ENCODE results near the gene RAD51B. TPM values are rescaled to one million over a fixed set of nuclear protein-coding genes. Genes with fewer than 3 reads are reported as not detected.

Gene RAD51B
- total and polyA plus RNA-seq, 4 experiments from 2014 or later = 22.0 to 35.7 (median 31.4) TPM

- Mint-ChIP-seq H3K4me1 (peaks cover 38 to 58% (median 47%) of the 10 kb centered on the region in 4 donors), H3K9me3 (no peaks in the 10 kb centered on the region), H3K4me3 (no peak overlapping the region), H3K27ac (peak overlapping the region in 4 of 7 donors; percentile 31 to 97 (median 50)), H3K36me3 (peaks cover 0 to 1% of the 10 kb centered on the region in 2 donors), H3K27me3 (no peaks in the 10 kb centered on the region)
- POLR2A ChIA-PET (ENCODE audit: partially characterized antibody) = interaction anchor here (0.8 to 2.1 kb wide), 13 partner anchors 14 to 174 kb away, joined by 3 to 12 read pairs (median 4); partner anchors contain the start of gene ZFP36L1
- Histone ChIP-seq H3K4me3 (ENCODE audit: low read length in 2 of 2) (no peak overlapping the region), H3K27ac (ENCODE audit: low read depth, low read length) (no peak overlapping the region), H3K36me3 (ENCODE audit: insufficient read depth, low read length) (no peaks in the 10 kb centered on the region), H3K4me1 (ENCODE audit: insufficient read depth, low read length) (peaks cover 50% of the 10 kb centered on the region), H3K9me3 (ENCODE audit: control insufficient read depth in 1 of 2, low read length in 2 of 2) (no peaks in the 10 kb centered on the region), H3K27me3 (ENCODE audit: insufficient read depth, low read length) (no peaks in the 10 kb centered on the region)
- no peak for DNase-seq
- intact Hi-C loops (cut with micrococcal nuclease) = loop anchor here (10.0 kb wide), 2 partner anchors 56 to 396 kb away; no protein-coding TSS in a partner anchor
- CTCF ChIA-PET (ENCODE audit: partially characterized antibody) = interaction anchor here (0.6 to 1.5 kb wide), 3 partner anchors 16 to 136 kb away, joined by 3 to 4 read pairs (median 3); no protein-coding TSS in a partner anchor
Measured at GRCh38 chr14:68680541-68681051, 861.0 kb downstream of the RAD51B start.

- peak overlapping the region; percentile 62 to 97 (median 87) for H3K27ac Mint-ChIP-seq
- peak overlapping the region in 6 of 8 donors; percentile 12 to 76 (median 52) for H3K4me3 Mint-ChIP-seq
- no peaks in the 10 kb centered on the region for H3K36me3 ChIP-seq (ENCODE audit: insufficient read depth, low read length)
- intact Hi-C loops (cut with micrococcal nuclease) = loop anchor here (10.0 kb wide), 2 partner anchors 57 to 397 kb away; no protein-coding TSS in a partner anchor
- CTCF ChIA-PET (ENCODE audit: partially characterized antibody) = interaction anchor here (0.6 to 1.5 kb wide), 2 partner anchors 17 to 108 kb away, joined by 3 to 4 read pairs; no protein-coding TSS in a partner anchor
- H3K9me3 ChIP-seq (ENCODE audit: control insufficient read depth in 1 of 2, low read length in 2 of 2) = no peaks in the 10 kb centered on the region
- H3K4me3 ChIP-seq (ENCODE audit: low read length in 2 of 2) = no peak overlapping the region
- H3K27me3 Mint-ChIP-seq = no peaks in the 10 kb centered on the region
- no peak for DNase-seq
- no peaks in the 10 kb centered on the region for H3K9me3 Mint-ChIP-seq
- H3K36me3 Mint-ChIP-seq = peaks cover 0 to 2% of the 10 kb centered on the region in 2 donors
- POLR2A ChIA-PET (ENCODE audit: partially characterized antibody) = interaction anchor here (0.8 to 9.5 kb wide), 11 partner anchors 15 to 174 kb away, joined by 3 to 581 read pairs (median 7); partner anchors contain the start of gene ZFP36L1
- H3K27me3 ChIP-seq (ENCODE audit: insufficient read depth, low read length) = no peaks in the 10 kb centered on the region
- H3K27ac ChIP-seq (ENCODE audit: low read depth, low read length) = no peak overlapping the region
- H3K4me1 ChIP-seq (ENCODE audit: insufficient read depth, low read length) = peaks cover 58% of the 10 kb centered on the region
- peaks cover 44 to 67% (median 54%) of the 10 kb centered on the region in 4 donors for H3K4me1 Mint-ChIP-seq
Measured at GRCh38 chr14:68681256-68682011, 861.9 kb downstream of the RAD51B start.

- Histone ChIP-seq H3K36me3 (ENCODE audit: insufficient read depth, low read length) (no peaks in the 10 kb centered on the region), H3K27me3 (ENCODE audit: insufficient read depth, low read length) (no peaks in the 10 kb centered on the region), H3K9me3 (ENCODE audit: control insufficient read depth in 1 of 2, low read length in 2 of 2) (no peaks in the 10 kb centered on the region), H3K4me3 (ENCODE audit: low read length in 2 of 2) (no peak overlapping the region), H3K27ac (ENCODE audit: low read depth, low read length) (peak overlapping the region; percentile 70), H3K4me1 (ENCODE audit: insufficient read depth, low read length) (peaks cover 58% of the 10 kb centered on the region)
- Mint-ChIP-seq H3K27me3 (no peaks in the 10 kb centered on the region), H3K36me3 (peaks cover 0 to 2% of the 10 kb centered on the region in 2 donors), H3K9me3 (no peaks in the 10 kb centered on the region), H3K27ac (peak overlapping the region; percentile 89 to 97 (median 96)), H3K4me1 (peaks cover 46 to 71% (median 59%) of the 10 kb centered on the region in 4 donors), H3K4me3 (peak overlapping the region in 7 of 8 donors; percentile 9 to 72 (median 57))
- intact Hi-C loops (cut with micrococcal nuclease) = loop anchor here (10.0 kb wide), 2 partner anchors 58 to 398 kb away; no protein-coding TSS in a partner anchor
- peak in 4 of 5 donors; percentile 18 to 69 (median 23) for DNase-seq
- CTCF ChIA-PET (ENCODE audit: partially characterized antibody) = interaction anchor here (0.7 to 7.0 kb wide), 13 partner anchors 11 to 434 kb away, joined by 3 to 68 read pairs (median 5); partner anchors contain the start of gene ZFP36L1
- POLR2A ChIA-PET (ENCODE audit: partially characterized antibody) = interaction anchor here (0.6 to 9.5 kb wide), 22 partner anchors 9 to 1355 kb away, joined by 3 to 581 read pairs (median 7); partner anchors contain the start of gene ZFP36L1
Measured at GRCh38 chr14:68682166-68683103, 862.9 kb downstream of the RAD51B start.

GRCh38 chr14:68683326-68683725 lies 863.7 kb downstream of the RAD51B start:
- no peaks in the 10 kb centered on the region for H3K36me3 ChIP-seq (ENCODE audit: insufficient read depth, low read length)
- intact Hi-C loops (cut with micrococcal nuclease) = loop anchor here (10.0 kb wide), 2 partner anchors 59 to 399 kb away; no protein-coding TSS in a partner anchor
- no peaks in the 10 kb centered on the region for H3K9me3 ChIP-seq (ENCODE audit: control insufficient read depth in 1 of 2, low read length in 2 of 2)
- H3K4me3 ChIP-seq (ENCODE audit: low read length in 2 of 2) = no peak overlapping the region
- no peaks in the 10 kb centered on the region for H3K27me3 ChIP-seq (ENCODE audit: insufficient read depth, low read length)
- ChIA-PET POLR2A (ENCODE audit: partially characterized antibody) (interaction anchor here (0.6 to 9.5 kb wide), 20 partner anchors 8 to 458 kb away, joined by 3 to 581 read pairs (median 7); partner anchors contain the start of gene ZFP36L1), CTCF (ENCODE audit: partially characterized antibody) (interaction anchor here (0.7 to 7.0 kb wide), 11 partner anchors 10 to 435 kb away, joined by 3 to 68 read pairs (median 5); partner anchors contain the start of gene ZFP36L1)
- peak overlapping the region; percentile 70 for H3K27ac ChIP-seq (ENCODE audit: low read depth, low read length)
- no peaks in the 10 kb centered on the region for H3K9me3 Mint-ChIP-seq
- H3K4me1 Mint-ChIP-seq = peaks cover 46 to 72% (median 60%) of the 10 kb centered on the region in 4 donors
- H3K36me3 Mint-ChIP-seq = peaks cover 0 to 2% of the 10 kb centered on the region in 2 donors
- no peak for DNase-seq
- no peaks in the 10 kb centered on the region for H3K27me3 Mint-ChIP-seq
- H3K4me1 ChIP-seq (ENCODE audit: insufficient read depth, low read length) = peaks cover 58% of the 10 kb centered on the region
- H3K4me3 Mint-ChIP-seq = peak overlapping the region in 5 of 8 donors; percentile 13 to 72 (median 67)
- peak overlapping the region; percentile 90 to 98 (median 97) for H3K27ac Mint-ChIP-seq

GRCh38 chr14:68684466-68685418 lies 865.2 kb downstream of the RAD51B start:
- Histone ChIP-seq H3K4me3 (ENCODE audit: low read length in 2 of 2) (peak overlapping the region in 1 of 2 donors; percentile 11), H3K4me1 (ENCODE audit: insufficient read depth, low read length) (peaks cover 58% of the 10 kb centered on the region), H3K27ac (ENCODE audit: low read depth, low read length) (peak overlapping the region; percentile 70), H3K27me3 (ENCODE audit: insufficient read depth, low read length) (no peaks in the 10 kb centered on the region), H3K9me3 (ENCODE audit: control insufficient read depth in 1 of 2, low read length in 2 of 2) (no peaks in the 10 kb centered on the region), H3K36me3 (ENCODE audit: insufficient read depth, low read length) (no peaks in the 10 kb centered on the region)
- H3K36me3 Mint-ChIP-seq = peaks cover 0 to 2% of the 10 kb centered on the region in 2 donors
- no peaks in the 10 kb centered on the region for H3K9me3 Mint-ChIP-seq
- H3K4me1 Mint-ChIP-seq = peaks cover 49 to 72% (median 61%) of the 10 kb centered on the region in 4 donors
- no peaks in the 10 kb centered on the region for H3K27me3 Mint-ChIP-seq
- ChIA-PET POLR2A (ENCODE audit: partially characterized antibody) (interaction anchor here (0.7 to 9.5 kb wide), 37 partner anchors 9 to 474 kb away, joined by 3 to 581 read pairs (median 5); partner anchors contain the start of gene ZFP36L1), CTCF (ENCODE audit: partially characterized antibody) (interaction anchor here (0.9 to 7.0 kb wide), 9 partner anchors 30 to 401 kb away, joined by 3 to 68 read pairs (median 6); no protein-coding TSS in a partner anchor)
- intact Hi-C loops (cut with micrococcal nuclease) = loop anchor here (1.0 to 10.0 kb wide), 9 partner anchors 28 to 400 kb away; partner anchors contain the start of gene ZFP36L1
- no peak for DNase-seq
- H3K4me3 Mint-ChIP-seq = peak overlapping the region; percentile 49 to 85 (median 70)
- H3K27ac Mint-ChIP-seq = peak overlapping the region; percentile 93 to 98 (median 97)

Data from CD4-positive, alpha-beta memory T cell (primary cell).